Hematopoietic multipotent progenitor cell (in vitro differentiated cells): ENCODE measurements around the gene RPS6KA1. TPM values are rescaled to one million over a fixed set of nuclear protein-coding genes. Genes with fewer than 3 reads are reported as not detected.
"Not testable (repeated sequence)": the region's sequence is repeated elsewhere in the genome, so short reads cannot be mapped to it uniquely, and the experiment has no call there.

Experiments used
- DNase-seq, 3 donors: peaks; one replicate each; pipeline ENCODE4 v3.0.0-alpha.2; 2011 to 2015; ENCODE audit warnings: low read depth in 2 of 3, low spot score in 2 of 3
- small RNA-seq: library from RNA; depleted of rRNA; stranded (forward); fragments of <200 nt; gene quantifications from one replicate; pipeline ENCODE3, GENCODE V24; 2012
- total RNA-seq: library from RNA; depleted of rRNA; stranded (reverse); fragments of >200 nt; gene quantifications from one replicate; pipeline ENCODE4 v1.2.3, GENCODE V29; 2012

Gene RPS6KA1
- total RNA-seq, 1 donor = 90.5 TPM

DNA sequence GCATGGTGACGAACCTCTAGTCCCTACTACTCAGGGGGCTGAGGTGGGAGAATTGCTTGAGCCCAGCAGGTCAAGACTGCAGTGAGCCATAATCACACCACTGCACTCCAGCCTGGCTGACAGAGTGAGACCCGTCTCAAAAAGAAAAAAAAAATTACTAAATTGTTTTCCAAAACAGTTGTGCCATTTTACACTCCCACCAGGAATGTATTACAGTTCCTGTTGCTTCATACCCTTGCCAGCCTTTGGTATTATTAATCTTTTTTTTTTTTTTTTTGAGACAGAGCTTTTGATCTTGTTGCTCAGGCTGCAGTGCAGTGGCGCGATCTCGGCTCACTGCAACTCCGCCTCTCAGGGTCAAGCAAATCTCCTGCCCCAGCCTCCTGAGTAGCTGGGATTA, 55.9 kb downstream of the RPS6KA1 start:
- DNase-seq = no peak

GRCh38 chr1:26593385-26593784, 63.8 kb downstream of the RPS6KA1 start:
- DNase-seq = no peak

- not testable (repeated sequence) for DNase-seq
Observed at GRCh38 chr1:26594593-26594992, 65.0 kb downstream of the RPS6KA1 start.

- peak; percentile 31 to 83 (median 58) for DNase-seq
Observed at GRCh38 chr1:26597629-26598039, 68.1 kb downstream of the RPS6KA1 start.

- peak in 1 of 3 donors; percentile 11 for DNase-seq
Observed at GRCh38 chr1:26598890-26599289, 69.3 kb downstream of the RPS6KA1 start.

DNA sequence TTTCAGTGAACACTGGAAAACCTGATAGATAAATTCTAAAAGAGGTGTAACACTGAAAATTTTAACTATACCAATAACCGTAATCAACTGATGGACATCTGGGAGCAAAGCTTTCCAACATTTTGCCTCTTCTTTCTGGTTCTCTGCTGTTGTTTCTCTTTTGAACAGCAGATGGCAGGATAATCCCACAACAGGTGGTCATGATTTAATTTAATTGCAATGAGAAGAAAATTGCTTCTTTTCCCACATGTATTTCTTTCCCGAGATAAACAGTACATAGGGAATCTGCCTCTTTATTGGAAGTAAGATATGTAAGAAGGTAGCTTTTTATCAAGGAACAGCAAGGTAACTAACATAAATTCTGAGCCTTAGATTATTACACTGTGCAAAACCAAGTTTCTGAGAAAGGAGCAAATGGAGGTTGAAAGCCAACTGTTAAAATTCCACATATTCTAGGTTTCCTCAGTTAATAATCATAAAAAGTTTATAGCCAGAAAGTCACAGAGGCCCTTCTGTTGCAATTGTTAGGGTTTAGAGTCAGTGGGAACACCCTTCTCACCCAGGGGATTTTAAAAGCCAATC, 72.9 kb downstream of the RPS6KA1 start:
- DNase-seq = peak; percentile 29 to 81 (median 60)

- DNase-seq = no peak
Observed at GRCh38 chr1:26603856-26604255, 74.3 kb downstream of the RPS6KA1 start.

DNA sequence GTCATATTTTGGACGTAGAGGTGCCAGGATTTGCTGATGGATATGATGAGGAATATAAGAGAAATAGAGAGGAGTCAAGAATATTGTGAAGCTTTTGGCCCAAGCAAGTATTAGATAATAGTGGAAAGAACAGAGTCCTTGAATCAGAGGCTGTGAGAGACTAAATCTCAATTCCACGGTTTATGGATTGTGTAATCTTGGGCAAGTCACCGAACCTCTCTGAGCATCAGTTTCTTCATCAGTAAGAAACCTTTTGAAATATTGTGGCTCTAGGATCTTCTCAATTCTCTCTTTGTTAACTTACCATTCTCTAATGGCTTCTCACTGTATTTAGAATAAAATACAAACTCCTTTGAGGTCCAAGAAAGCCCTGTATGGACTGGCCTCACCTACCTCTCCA, 77.6 kb downstream of the RPS6KA1 start:
- no peak for DNase-seq

DNA sequence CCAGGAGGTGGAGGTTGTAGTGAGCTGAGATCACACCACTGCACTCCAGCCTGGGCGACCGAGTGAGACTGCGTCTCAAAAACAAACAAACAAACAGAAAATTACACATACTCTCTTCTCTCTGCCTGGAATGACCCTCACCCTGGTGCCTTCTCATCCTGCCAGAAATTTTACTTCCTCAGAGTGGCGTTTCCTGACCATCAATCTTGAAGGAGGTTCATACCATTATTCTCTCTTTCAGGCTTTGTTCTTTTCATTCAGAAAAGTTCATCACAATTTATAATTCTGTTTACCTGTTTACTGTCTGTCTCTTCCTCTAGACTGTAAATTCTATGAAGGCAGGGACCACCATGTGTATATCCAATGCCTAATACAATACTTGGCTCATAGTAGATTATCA, 79.3 kb downstream of the RPS6KA1 start:
- peak in 1 of 3 donors; percentile 33 for DNase-seq

- DNase-seq = no peak
Observed at GRCh38 chr1:26610781-26611180, 81.2 kb downstream of the RPS6KA1 start.

DNA sequence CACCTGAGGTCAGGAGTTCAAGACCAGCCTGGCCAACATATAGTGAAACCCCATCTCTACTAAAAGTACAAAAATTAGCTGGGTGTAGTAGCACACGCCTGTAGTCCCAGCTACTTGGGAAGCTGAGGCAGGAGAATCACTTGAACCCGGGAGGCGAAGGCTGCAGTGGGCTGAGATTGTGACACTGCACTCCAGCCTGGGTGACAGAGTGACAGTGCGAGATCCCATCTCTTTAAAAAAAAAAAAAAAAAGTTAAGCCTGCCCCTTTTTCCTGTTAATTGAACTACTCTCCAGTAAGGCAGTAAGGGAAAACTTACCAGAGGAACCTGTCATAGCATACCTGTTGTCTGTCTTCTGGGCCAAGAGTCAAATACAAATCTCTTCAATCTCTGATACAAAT, 83.1 kb downstream of the RPS6KA1 start:
- not testable (repeated sequence) for DNase-seq

GRCh38 chr1:26614655-26615411, 85.3 kb downstream of the RPS6KA1 start:
- no peak for DNase-seq

DNA sequence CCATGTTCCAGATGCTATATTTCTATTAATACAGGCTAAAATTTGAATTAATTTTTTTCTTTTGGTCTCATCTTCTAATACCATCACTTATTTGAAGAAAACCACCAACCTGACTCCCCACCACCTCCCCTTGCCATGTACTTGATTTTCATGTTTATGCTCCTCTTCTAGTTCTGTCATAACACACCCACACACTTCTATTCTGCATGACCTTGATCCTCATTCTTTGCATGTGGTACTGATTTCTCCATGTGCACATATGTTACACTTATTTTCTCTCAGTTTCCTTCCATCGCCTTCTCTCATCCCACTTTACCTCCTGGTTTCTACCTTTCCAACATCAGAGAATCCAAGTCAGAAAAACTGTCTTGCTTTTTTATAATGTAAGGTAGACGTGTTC, 87.3 kb downstream of the RPS6KA1 start:
- DNase-seq = no peak

- peak in 1 of 3 donors; percentile 29 for DNase-seq
Observed at GRCh38 chr1:26618561-26618960, 89.0 kb downstream of the RPS6KA1 start.

Small RNA genes lying within 50 kb of the gene (small RNA-seq; reads per million reads assigned to genes)
- not detected for gene MIR1976
- not detected for gene RF00019
- gene RNU7-29P = not detected

Other genes with a start within 250 kb of the RPS6KA1 start
- 77.0 TPM for gene SH3BGRL3, start 249.7 kb upstream of the RPS6KA1 start, total RNA-seq
- gene UBXN11, start 223.1 kb upstream of the RPS6KA1 start, total RNA-seq = 18.6 TPM
- 227 TPM for gene CD52, start 211.8 kb upstream of the RPS6KA1 start, total RNA-seq
- gene CRYBG2, start 175.6 kb upstream of the RPS6KA1 start, total RNA-seq = under 0.01 TPM
- 0.27 TPM for gene ZNF683, start 157.0 kb upstream of the RPS6KA1 start, total RNA-seq
- under 0.01 TPM for gene LIN28A, start 118.9 kb upstream of the RPS6KA1 start, total RNA-seq
- 27.2 TPM for gene DHDDS, start 97.4 kb upstream of the RPS6KA1 start, total RNA-seq
- gene HMGN2, start 57.3 kb upstream of the RPS6KA1 start, total RNA-seq = 187 TPM
- gene ARID1A, start 166.3 kb downstream of the RPS6KA1 start, total RNA-seq = 126 TPM